OCI-LY3 (cell line): ENCODE data around the gene LCE2D.

Experiments used
- CTCF ChIP-seq: fragments of 200-600, 300-600 bp; sonication (generic); IDR thresholded peaks from 2 replicates; pipeline ENCODE4 v1.5.1; 2014; ENCODE audit warnings: antibody characterized with exemption, low read length, low read depth
- EZH2phosphoT487 ChIP-seq: fragments of 200-600 bp; shearing (Covaris generic); IDR thresholded peaks from 2 replicates; pipeline ENCODE4 v1.6.1; 2018; ENCODE audit warnings: antibody characterized with exemption, mixed run types, low read depth

DNA sequence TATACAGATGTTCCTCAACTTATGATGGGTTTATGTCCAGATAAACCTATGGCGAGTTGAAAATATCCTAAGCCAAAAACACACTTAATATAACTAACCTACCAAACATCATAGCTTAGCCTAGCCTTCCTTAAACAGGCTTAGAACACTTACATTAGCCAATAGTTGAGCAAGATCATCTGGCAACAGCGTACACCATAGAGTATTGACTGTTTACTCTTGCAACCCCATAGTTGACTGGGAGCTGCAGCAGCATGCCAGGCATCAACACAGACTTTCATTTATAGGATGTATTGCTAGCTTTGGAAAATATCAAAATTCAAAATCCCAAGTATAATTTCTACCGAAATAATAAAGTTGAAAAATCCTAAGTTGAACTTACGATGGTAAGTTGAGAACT lies 5.5 kb upstream of the LCE2D start:
- no peak for TF ChIP-seq CTCF
- TF ChIP-seq EZH2phosphoT487, result no peak
